Neural cell (in vitro differentiated cells): ENCODE results near the gene NUP62. TPM values are rescaled to one million over a fixed set of nuclear protein-coding genes. Genes with fewer than 3 reads are reported as not detected.

Source experiments
- H2AFZ ChIP-seq: fragments of 200-600, 300-800 bp; sonication (generic), shearing (Covaris generic); 2 replicates; pipeline ENCODE4 v1.6.0; 2014; ENCODE audit warnings: low read depth, mild to moderate bottlenecking, antibody characterized with exemption, low read length, moderate library complexity
- H3F3A ChIP-seq: fragments of 200-600 bp; shearing (Covaris generic); 2 replicates; pipeline ENCODE4 v1.6.1; 2016; ENCODE audit warnings: mild to moderate bottlenecking, moderate library complexity, mixed read lengths, antibody characterized with exemption, low read length; ENCODE audit not compliant: insufficient read depth, poor library complexity, severe bottlenecking
- H3K27ac ChIP-seq: fragments of 200-600, 300-800 bp; sonication (generic), shearing (Covaris generic); 2 replicates; pipeline ENCODE4 v1.5.1; 2014; ENCODE audit warnings: mild to moderate bottlenecking, low read length, moderate library complexity
- H3K27me3 ChIP-seq: fragments of 300-800, 200-600 bp; sonication (generic), shearing (Covaris generic); 2 replicates; pipeline ENCODE4 v1.6.0; 2014; ENCODE audit warnings: mild to moderate bottlenecking, low read depth, low read length, moderate library complexity; ENCODE audit not compliant: insufficient read depth
- H3K36me3 ChIP-seq: fragments of 300-800, 200-600 bp; sonication (generic), shearing (Covaris generic); 2 replicates; pipeline ENCODE4 v1.5.1; 2014; ENCODE audit warnings: mild to moderate bottlenecking, antibody characterized with exemption, low read length, moderate library complexity; ENCODE audit not compliant: insufficient read depth
- H3K4me2 ChIP-seq: fragments of 300-800, 200-600 bp; sonication (generic), shearing (Covaris generic); 2 replicates; pipeline ENCODE4 v1.6.0; 2014; ENCODE audit warnings: mild to moderate bottlenecking, low read length
- H3K4me3 ChIP-seq: fragments of 300-800, 200-600 bp; sonication (generic), shearing (Covaris generic); 2 replicates; pipeline ENCODE4 v1.5.1; 2014; ENCODE audit warnings: mild to moderate bottlenecking, low read length, moderate library complexity
- H3K79me2 ChIP-seq: fragments of 200-600 bp; shearing (Covaris generic); replicated peaks from 2 replicates; pipeline ENCODE4 v1.6.0; 2014; ENCODE audit warnings: mild to moderate bottlenecking, low read length, moderate library complexity; ENCODE audit not compliant: insufficient read depth
- H3K9ac ChIP-seq: fragments of 300-800, 200-600 bp; sonication (generic), shearing (Covaris generic); 2 replicates; pipeline ENCODE4 v1.6.1; 2016; ENCODE audit warnings: mild to moderate bottlenecking, low read length, mixed read lengths
- H3K9me2 ChIP-seq: fragments of 200-600 bp; shearing (Covaris generic); 2 replicates; pipeline ENCODE4 v1.6.1; 2016; ENCODE audit warnings: mild to moderate bottlenecking, low read length, mixed read lengths; ENCODE audit not compliant: insufficient read depth
- H3K9me3 ChIP-seq: fragments of 200-600, 300-800 bp; sonication (generic), shearing (Covaris generic); 2 replicates; pipeline ENCODE4 v1.6.1; 2016; ENCODE audit warnings: mild to moderate bottlenecking, mixed run types, low read length, moderate library complexity, mixed read lengths
- H4K20me1 ChIP-seq: fragments of 200-600 bp; shearing (Covaris generic); 2 replicates; pipeline ENCODE4 v1.6.1; 2016; ENCODE audit warnings: mild to moderate bottlenecking, mixed run types; ENCODE audit not compliant: insufficient read depth
- CTCF ChIP-seq: fragments of 450-650 bp; IDR thresholded peaks from 2 replicates; pipeline ENCODE4 v1.5.1; 2014; ENCODE audit warnings: antibody characterized with exemption, mild to moderate bottlenecking, moderate library complexity; ENCODE audit not compliant: poor library complexity, severe bottlenecking
- EP300 ChIP-seq: fragments of 450-650 bp; conservative IDR thresholded peaks from 2 replicates; pipeline ENCODE4 v1.6.1; 2014; ENCODE audit warnings: antibody characterized with exemption, mild to moderate bottlenecking, moderate library complexity; ENCODE audit not compliant: poor library complexity, severe bottlenecking
- EZH2 ChIP-seq: fragments of 200-600, 300-800 bp; shearing (Covaris generic), sonication (generic); IDR thresholded peaks from 2 replicates; pipeline ENCODE4 v1.6.1; 2014; ENCODE audit warnings: antibody characterized with exemption, low read length, borderline replicate concordance, mild to moderate bottlenecking; ENCODE audit not compliant: insufficient read depth, poor library complexity, severe bottlenecking
- MXI1 ChIP-seq: fragments of 450-650 bp; conservative IDR thresholded peaks from 2 replicates; pipeline ENCODE4 v1.6.1; 2014; ENCODE audit warnings: antibody characterized with exemption, mild to moderate bottlenecking; ENCODE audit not compliant: poor library complexity, severe bottlenecking
- POLR2AphosphoS5 ChIP-seq: IDR thresholded peaks from 2 replicates; pipeline ENCODE4 v1.6.1; 2012
- RAD21 ChIP-seq: fragments of 450-650 bp; conservative IDR thresholded peaks from 2 replicates; pipeline ENCODE4 v1.6.1; 2014; ENCODE audit warnings: antibody characterized with exemption, mild to moderate bottlenecking, moderate library complexity
- SMC3 ChIP-seq: fragments of 450-650 bp; conservative IDR thresholded peaks from 2 replicates; pipeline ENCODE4 v1.6.1; 2014; ENCODE audit warnings: antibody characterized with exemption, mild to moderate bottlenecking, moderate library complexity; ENCODE audit not compliant: poor library complexity
- TAF1 ChIP-seq: IDR thresholded peaks from 2 replicates; pipeline ENCODE4 v1.6.1; 2012; ENCODE audit warnings: low read depth
- polyA plus RNA-seq: library from polyadenylated mRNA; depleted of rRNA; stranded (reverse); fragments of >200 nt; gene quantifications from 2 replicates; pipeline ENCODE4 v1.2.3, GENCODE V29; 2014
- TF ChIP-seq, protein P1 (sequence below): IDR thresholded peaks from 2 replicates; pipeline ENCODE4 v1.6.1; 2012; ENCODE audit warnings: borderline replicate concordance

NUP62 gene
- polyA plus RNA-seq, 1 donor from 2014 or later = 24.9 TPM

DNA sequence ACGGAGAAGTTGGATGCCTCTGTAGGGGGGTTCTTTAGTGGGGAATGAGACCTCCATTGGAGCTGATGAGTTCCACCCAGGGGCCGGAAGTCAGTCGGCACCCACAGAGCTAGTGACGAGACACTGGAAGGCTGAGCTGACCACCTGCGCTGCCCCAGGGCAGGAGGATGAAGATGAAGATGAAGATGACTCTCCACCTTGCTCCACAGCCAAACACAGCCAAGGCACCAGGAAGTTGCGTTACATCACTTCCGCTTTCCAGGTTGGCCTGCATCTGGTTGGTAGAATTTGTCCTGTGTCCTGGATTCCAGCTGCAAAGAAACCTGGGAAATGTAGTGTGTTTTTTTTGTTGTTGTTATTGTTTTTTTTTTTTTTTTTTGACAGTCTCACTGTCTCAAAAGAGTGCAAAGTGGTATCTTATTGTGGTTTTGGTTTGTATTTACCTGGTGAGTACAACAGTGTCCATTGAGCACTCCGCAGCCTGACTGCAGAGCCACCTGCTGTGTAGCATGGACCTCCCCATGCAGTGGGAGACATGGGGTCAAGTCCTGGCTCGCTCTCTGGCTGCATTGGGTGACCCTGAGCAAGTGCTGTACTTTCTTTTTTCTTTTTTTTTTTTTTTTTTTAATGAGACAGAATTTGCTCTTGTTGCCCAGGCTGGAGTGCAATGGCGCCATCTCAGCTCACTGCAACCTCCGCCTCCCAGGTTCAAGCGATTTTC lies 49.9 kb downstream of the NUP62 start:
- H4K20me1 ChIP-seq = no peaks in the 10 kb centered on the region
- H3K9me2 ChIP-seq = no peaks in the 10 kb centered on the region
- H3K27ac ChIP-seq = no peak overlapping the region
- no peaks in the 10 kb centered on the region for H3K27me3 ChIP-seq
- no peak overlapping the region for H3K4me2 ChIP-seq
- H3K79me2 ChIP-seq = peaks cover 14% of the 10 kb centered on the region
- H3K4me3 ChIP-seq = no peak overlapping the region
- H3K9ac ChIP-seq = no peak overlapping the region
- H2AFZ ChIP-seq = no peak overlapping the region
- peaks cover 9% of the 10 kb centered on the region for H3K36me3 ChIP-seq
- TF ChIP-seq EP300 (no peak), SMC3 (no peak), MXI1 (no peak), POLR2AphosphoS5 (no peak), RAD21 (no peak), TAF1 (no peak), EZH2 (no peak), CTCF (no peak)
- TF ChIP-seq, protein P1, sequence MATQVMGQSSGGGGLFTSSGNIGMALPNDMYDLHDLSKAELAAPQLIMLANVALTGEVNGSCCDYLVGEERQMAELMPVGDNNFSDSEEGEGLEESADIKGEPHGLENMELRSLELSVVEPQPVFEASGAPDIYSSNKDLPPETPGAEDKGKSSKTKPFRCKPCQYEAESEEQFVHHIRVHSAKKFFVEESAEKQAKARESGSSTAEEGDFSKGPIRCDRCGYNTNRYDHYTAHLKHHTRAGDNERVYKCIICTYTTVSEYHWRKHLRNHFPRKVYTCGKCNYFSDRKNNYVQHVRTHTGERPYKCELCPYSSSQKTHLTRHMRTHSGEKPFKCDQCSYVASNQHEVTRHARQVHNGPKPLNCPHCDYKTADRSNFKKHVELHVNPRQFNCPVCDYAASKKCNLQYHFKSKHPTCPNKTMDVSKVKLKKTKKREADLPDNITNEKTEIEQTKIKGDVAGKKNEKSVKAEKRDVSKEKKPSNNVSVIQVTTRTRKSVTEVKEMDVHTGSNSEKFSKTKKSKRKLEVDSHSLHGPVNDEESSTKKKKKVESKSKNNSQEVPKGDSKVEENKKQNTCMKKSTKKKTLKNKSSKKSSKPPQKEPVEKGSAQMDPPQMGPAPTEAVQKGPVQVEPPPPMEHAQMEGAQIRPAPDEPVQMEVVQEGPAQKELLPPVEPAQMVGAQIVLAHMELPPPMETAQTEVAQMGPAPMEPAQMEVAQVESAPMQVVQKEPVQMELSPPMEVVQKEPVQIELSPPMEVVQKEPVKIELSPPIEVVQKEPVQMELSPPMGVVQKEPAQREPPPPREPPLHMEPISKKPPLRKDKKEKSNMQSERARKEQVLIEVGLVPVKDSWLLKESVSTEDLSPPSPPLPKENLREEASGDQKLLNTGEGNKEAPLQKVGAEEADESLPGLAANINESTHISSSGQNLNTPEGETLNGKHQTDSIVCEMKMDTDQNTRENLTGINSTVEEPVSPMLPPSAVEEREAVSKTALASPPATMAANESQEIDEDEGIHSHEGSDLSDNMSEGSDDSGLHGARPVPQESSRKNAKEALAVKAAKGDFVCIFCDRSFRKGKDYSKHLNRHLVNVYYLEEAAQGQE = no peak
- H3F3A ChIP-seq = no peaks in the 10 kb centered on the region
- peaks cover 6% of the 10 kb centered on the region for H3K9me3 ChIP-seq

DNA sequence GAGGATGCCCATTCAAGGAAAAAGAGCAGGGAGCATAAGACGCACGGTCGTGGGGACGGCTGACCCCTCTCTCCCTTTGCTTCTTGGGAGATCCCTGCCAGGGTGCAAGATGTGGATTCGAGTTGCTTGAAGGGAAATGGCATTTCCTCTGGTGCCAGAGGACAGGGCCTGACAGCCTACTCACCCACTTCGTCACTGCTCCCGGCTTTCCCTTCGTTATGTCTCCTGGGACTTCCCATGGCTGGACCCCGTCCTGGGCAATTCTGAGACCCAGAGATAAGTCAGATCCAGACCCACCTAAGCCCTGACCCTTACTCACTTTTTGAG lies 50.6 kb downstream of the NUP62 start:
- no peak overlapping the region for H2AFZ ChIP-seq
- H3K36me3 ChIP-seq = peaks cover 9% of the 10 kb centered on the region
- peak overlapping the region; percentile 75 for H3K4me3 ChIP-seq

More for the DNA sequence above, 50.6 kb downstream of the NUP62 start:
- Histone ChIP-seq H3K9me3 (peaks cover 6% of the 10 kb centered on the region), H3K27ac (no peak overlapping the region), H3K27me3 (no peaks in the 10 kb centered on the region), H3K9me2 (no peaks in the 10 kb centered on the region), H3K79me2 (peaks cover 14% of the 10 kb centered on the region), H3F3A (no peaks in the 10 kb centered on the region), H4K20me1 (no peaks in the 10 kb centered on the region), H3K9ac (peak overlapping the region; percentile 92), H3K4me2 (peak overlapping the region; percentile 68)
- no peak for TF ChIP-seq MXI1
